Measurements from ENCODE around the gene ICAM4.
"Not testable (repeated sequence)": the region's sequence is repeated elsewhere in the genome, so short reads cannot be mapped to it uniquely, and the experiment has no call there.

ICAM4 gene

GRCh38 chr19:10328558-10329429 is 42.0 kb downstream of the ICAM4 start:
- no peak overlapping the region for H3K4me3 ChIP-seq
- peaks cover 92% of the 10 kb centered on the region for H4K20me1 ChIP-seq
- H3K4me2 ChIP-seq: 0 out of 2 replicates have a peak overlapping the region, but pooled peaks have one; percentile 75
- H3K9ac ChIP-seq: no peak overlapping the region
- peaks cover 62% of the 10 kb centered on the region for H3K4me1 ChIP-seq
- TF ChIP-seq Cebpa-rat (IDR thresholded peaks at IDR 0.05): no peak
- no peaks in the 10 kb centered on the region for H3K27me3 ChIP-seq
- H3K9me3 ChIP-seq: no peaks in the 10 kb centered on the region
- H3K36me3 ChIP-seq: peaks cover 75% of the 10 kb centered on the region
- no peak overlapping the region for H3K27ac ChIP-seq

DNA sequence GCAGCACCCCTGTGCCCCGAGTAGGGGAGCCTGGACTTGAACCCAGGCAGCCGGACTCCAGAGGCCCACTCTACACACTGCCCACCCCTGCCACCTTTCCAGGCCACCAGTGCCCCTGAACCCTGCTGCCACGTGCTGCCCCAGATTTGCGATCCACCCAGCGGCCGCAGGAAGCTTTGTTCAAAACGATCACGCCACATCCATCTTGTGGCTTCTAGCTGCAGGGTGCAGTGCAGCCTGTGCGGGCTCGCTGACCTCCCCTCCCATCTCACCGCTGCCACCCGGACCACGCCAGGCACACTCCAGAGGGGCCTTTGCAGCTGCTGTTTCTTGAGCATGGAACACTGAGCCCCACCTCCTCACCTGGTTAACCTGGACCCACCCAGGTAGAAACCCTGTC is 42.8 kb downstream of the ICAM4 start:
- Histone ChIP-seq H4K20me1 (peaks cover 84% of the 10 kb centered on the region), H3K9ac (no peak overlapping the region), H3K27me3 (no peaks in the 10 kb centered on the region), H3K4me2 (no peak overlapping the region), H3K4me3 (no peak overlapping the region), H3K9me3 (no peaks in the 10 kb centered on the region), H3K36me3 (peaks cover 67% of the 10 kb centered on the region), H3K4me1 (peaks cover 62% of the 10 kb centered on the region), H3K27ac (no peak overlapping the region)
- TF ChIP-seq Cebpa-rat (IDR thresholded peaks at IDR 0.05): no peak

GRCh38 chr19:10332158-10332964 is 45.6 kb downstream of the ICAM4 start:
- TF ChIP-seq Cebpa-rat (IDR thresholded peaks at IDR 0.05): no peak
- Histone ChIP-seq H4K20me1 (peaks cover 56% of the 10 kb centered on the region), H3K4me2 (peak overlapping the region; percentile 93), H3K9ac (peak overlapping the region; percentile 96), H3K4me3 (peak overlapping the region; percentile 79), H3K27me3 (no peaks in the 10 kb centered on the region), H3K9me3 (no peaks in the 10 kb centered on the region), H3K27ac (peak overlapping the region; percentile 99), H3K4me1 (peaks cover 40% of the 10 kb centered on the region), H3K36me3 (peaks cover 52% of the 10 kb centered on the region)

DNA sequence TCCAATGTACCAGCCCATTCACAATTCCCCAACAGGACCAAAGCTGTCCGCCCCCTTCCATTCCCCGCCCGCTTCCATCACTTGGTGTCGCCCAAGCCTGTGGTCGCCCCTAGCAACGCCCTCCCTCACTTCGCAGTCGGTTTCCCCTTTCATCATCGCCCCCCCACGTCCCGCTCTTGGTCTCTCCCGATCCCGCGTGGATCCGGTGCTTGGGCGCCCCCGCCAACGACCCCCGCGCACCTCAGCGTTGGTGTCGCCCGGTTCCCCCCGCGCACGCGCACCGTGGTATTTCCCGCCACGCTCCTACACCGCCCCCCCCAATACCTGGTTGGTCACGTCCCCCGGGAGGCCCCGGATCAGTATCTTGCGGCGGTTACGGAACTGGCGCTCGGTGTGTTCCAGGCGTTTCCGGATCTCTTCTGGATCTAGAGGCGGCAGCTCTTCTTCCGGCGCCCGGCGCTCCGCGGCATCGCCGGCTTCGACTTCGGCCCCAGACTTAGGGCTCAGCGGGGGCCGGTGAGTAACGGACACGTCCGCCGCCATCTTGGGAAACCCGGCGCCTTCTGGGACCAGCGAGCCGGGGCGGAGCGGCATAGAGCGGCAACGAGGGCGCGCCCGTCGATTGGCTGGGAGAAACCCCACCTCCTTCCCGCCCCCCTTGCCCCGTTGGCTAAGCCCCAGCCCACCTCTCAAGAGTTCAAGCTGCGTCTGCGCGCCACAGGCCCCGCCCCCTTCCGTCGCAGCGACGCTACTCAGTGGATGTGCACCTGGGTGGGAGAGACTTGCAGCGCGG is 46.4 kb downstream of the ICAM4 start, which contains the start of gene RAVER1:
Gene RAVER1, minus strand, starts transcription at position 565 of the 793 bp plus-strand sequence. Its CDS starts 22 bp downstream, at position 543.
- no peak for TF ChIP-seq Cebpa-rat (IDR thresholded peaks at IDR 0.05)
- peaks cover 48% of the 10 kb centered on the region for H4K20me1 ChIP-seq
- peak within 1 kb of the TSS; percentile 99 for H3K27ac ChIP-seq
- peak within 1 kb of the TSS; percentile 93 for H3K4me2 ChIP-seq
- H3K4me3 ChIP-seq: peak within 1 kb of the TSS; percentile 79
- peaks cover 44% of the 10 kb centered on the region for H3K36me3 ChIP-seq
- peaks cover 32% of the 10 kb centered on the region for H3K4me1 ChIP-seq
- H3K9ac ChIP-seq: peak within 1 kb of the TSS; percentile 96
- H3K27me3 ChIP-seq: no peaks in the 10 kb centered on the region
- no peaks in the 10 kb centered on the region for H3K9me3 ChIP-seq

- H3K4me3 ChIP-seq: peak overlapping the region; percentile 79
- H3K9ac ChIP-seq: peak overlapping the region; percentile 71
- H4K20me1 ChIP-seq: peaks cover 40% of the 10 kb centered on the region
- TF ChIP-seq Cebpa-rat (IDR thresholded peaks at IDR 0.05): no peak
- no peaks in the 10 kb centered on the region for H3K9me3 ChIP-seq
- H3K4me2 ChIP-seq: peak overlapping the region; percentile 86
- no peaks in the 10 kb centered on the region for H3K27me3 ChIP-seq
- H3K36me3 ChIP-seq: peaks cover 36% of the 10 kb centered on the region
- H3K4me1 ChIP-seq: peaks cover 35% of the 10 kb centered on the region
- H3K27ac ChIP-seq: peak overlapping the region; percentile 73
Observed at GRCh38 chr19:10333758-10334587, 47.2 kb downstream of the ICAM4 start.

- no peak overlapping the region; the same call in 1 of the 2 replicates for H3K4me3 ChIP-seq
- H4K20me1 ChIP-seq: peaks cover 32% of the 10 kb centered on the region
- peaks cover 28% of the 10 kb centered on the region for H3K36me3 ChIP-seq
- no peak overlapping the region for H3K9ac ChIP-seq
- H3K4me1 ChIP-seq: peaks cover 43% of the 10 kb centered on the region
- no peak overlapping the region for H3K27ac ChIP-seq
- H3K27me3 ChIP-seq: no peaks in the 10 kb centered on the region
- no peak for TF ChIP-seq Cebpa-rat (IDR thresholded peaks at IDR 0.05)
- peak overlapping the region; percentile 86 for H3K4me2 ChIP-seq
- H3K9me3 ChIP-seq: no peaks in the 10 kb centered on the region
Observed at GRCh38 chr19:10334588-10335351, 48.0 kb downstream of the ICAM4 start.

DNA sequence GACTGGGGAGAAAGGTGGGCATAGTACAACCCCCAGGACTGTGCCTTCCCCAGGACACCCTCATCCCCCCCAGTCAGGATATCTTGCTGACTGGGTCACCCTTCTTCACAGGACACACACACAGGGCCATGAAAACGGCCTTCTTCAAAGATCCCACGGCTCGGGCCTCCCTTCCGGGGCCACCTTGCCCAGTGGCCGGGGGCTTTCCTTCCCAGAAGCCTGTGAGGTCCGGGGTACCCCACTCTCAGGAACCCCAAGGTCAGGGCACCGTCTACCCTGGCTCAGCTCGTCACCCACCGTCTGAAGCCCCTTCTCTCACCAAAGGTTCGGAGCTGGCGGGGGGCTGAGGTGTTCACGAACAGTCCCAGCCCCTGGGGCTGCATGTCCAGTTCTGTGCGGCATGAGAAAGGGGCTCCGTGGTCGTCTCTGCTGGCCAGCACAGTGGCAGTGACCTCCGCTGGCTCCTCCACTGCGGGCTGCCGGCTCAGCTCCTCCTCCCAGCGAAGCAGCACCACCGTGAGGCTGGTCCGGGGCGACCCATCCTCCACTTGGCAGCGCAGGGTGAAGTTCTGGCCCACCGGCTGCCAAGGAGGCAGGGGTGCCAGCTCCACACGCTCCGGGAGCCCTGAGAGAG is 48.7 kb downstream of the ICAM4 start:
- no peak overlapping the region for H3K4me2 ChIP-seq
- H3K9me3 ChIP-seq: no peaks in the 10 kb centered on the region
- peaks cover 50% of the 10 kb centered on the region for H3K4me1 ChIP-seq
- H3K27ac ChIP-seq: 0 out of 2 replicates have a peak overlapping the region, but pooled peaks have one; percentile 9
- H3K9ac ChIP-seq: no peak overlapping the region
- H3K36me3 ChIP-seq: peaks cover 21% of the 10 kb centered on the region
- H3K4me3 ChIP-seq: no peak overlapping the region
- no peaks in the 10 kb centered on the region for H3K27me3 ChIP-seq
- no peak for TF ChIP-seq Cebpa-rat (IDR thresholded peaks at IDR 0.05)
- H4K20me1 ChIP-seq: peaks cover 25% of the 10 kb centered on the region

- not testable (repeated sequence) for H3K4me2 ChIP-seq, H3K27ac ChIP-seq, H3K4me3 ChIP-seq, H3K9me3 ChIP-seq, H3K27me3 ChIP-seq, H3K9ac ChIP-seq
- peaks cover 12% of the 10 kb centered on the region for H4K20me1 ChIP-seq
- peaks cover 12% of the 10 kb centered on the region for H3K36me3 ChIP-seq
- H3K4me1 ChIP-seq: peaks cover 50% of the 10 kb centered on the region
Observed at GRCh38 chr19:10336725-10337124, 50.0 kb downstream of the ICAM4 start.

All from BLaER1 (cell line).